Erythroblast (primary cell): ENCODE data around the gene NAT16.

ENCODE experiments used
- GATA1 ChIP-seq: IDR thresholded peaks from 2 replicates; pipeline ENCODE4 v1.6.1; 2011; ENCODE audit warnings: low read depth, mild to moderate bottlenecking, control low read depth, low read length, moderate library complexity
- POLR2A ChIP-seq: IDR thresholded peaks from 2 replicates; pipeline ENCODE4 v1.6.1; 2011; ENCODE audit warnings: mild to moderate bottlenecking, low read length

GRCh38 chr7:101180130-101180755 is at the start of gene NAT16:
- TF ChIP-seq POLR2A = no peak
- no peak for TF ChIP-seq GATA1
